ENCODE results near the gene PTX4.
"Not testable (repeated sequence)": the region's sequence is repeated elsewhere in the genome, so short reads cannot be mapped to it uniquely, and the experiment has no call there.

Gene PTX4

DNA sequence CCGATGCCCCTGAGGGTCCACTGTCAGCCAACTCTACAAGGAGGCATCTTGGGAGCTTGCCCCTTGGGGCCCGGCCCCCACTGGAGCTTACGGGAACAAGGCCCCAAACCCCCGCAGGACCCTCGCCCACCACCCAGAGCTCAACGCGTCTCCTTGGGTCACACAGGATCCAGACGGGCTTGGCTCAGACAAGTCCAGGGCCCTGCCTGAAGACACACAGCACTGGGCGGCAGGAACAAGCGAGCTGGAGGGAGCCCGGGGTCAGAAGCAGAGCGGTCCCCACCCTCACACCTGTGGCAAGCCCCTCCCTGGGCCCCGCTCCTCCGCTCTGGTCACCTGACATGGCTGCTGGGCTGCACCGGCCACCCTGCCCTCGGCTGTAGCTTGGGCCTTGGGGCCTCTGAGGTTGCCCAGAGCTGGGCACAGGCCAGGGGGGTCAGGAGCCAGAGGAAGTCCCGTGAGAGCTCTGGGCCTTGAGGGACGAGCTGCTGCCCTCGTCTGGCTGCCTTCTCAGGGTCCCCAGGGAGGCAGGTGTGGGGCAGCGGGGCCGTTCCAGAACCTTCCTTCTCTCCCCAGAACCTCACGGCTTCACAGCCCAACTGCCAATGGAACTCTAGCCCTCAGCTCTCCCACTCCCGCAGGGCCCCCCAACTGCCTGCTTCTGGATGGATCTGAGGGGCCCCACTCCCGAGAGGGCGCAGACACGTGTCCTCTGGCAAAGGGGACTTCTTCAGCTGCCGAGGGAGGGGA lies 44.6 kb downstream of the PTX4 start, which contains the start of gene CCDC154:
Gene CCDC154 (minus strand): TSS at position 577 of the 750 bp plus-strand sequence. CDS start 234 bp downstream, at position 343.
- DNase-seq (ENCODE audit: low read depth), result no peak

DNA sequence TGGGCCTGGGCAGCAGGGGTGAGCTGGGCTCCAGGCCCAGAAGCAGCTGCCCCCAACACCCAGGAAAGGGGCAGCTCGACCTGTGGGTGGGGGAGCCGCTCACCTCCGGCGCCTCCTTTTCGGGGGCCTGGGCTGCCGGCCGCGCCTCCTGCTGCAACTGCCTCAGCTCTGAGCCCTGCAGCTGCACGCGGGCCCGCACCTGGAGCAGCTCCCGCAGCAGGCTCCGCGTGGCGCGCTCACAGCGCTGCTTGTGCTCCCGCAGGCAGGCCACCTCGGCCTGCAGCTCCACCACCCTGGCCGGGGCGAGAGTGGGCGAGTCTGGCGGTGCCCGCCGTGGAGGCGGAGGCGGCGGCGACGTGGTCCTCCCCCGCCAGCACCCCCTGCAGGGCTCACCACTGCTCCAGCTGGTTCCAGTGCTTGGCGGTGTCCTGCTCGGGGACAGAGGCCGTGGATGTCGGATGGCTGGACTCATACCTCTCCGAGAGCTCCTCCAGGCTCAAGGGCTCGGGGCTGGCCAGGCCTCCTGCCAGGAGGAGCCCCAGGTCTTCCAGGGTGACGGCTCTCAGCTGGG lies 45.3 kb downstream of the PTX4 start:
- no peak for DNase-seq (ENCODE audit: low read depth)

DNA sequence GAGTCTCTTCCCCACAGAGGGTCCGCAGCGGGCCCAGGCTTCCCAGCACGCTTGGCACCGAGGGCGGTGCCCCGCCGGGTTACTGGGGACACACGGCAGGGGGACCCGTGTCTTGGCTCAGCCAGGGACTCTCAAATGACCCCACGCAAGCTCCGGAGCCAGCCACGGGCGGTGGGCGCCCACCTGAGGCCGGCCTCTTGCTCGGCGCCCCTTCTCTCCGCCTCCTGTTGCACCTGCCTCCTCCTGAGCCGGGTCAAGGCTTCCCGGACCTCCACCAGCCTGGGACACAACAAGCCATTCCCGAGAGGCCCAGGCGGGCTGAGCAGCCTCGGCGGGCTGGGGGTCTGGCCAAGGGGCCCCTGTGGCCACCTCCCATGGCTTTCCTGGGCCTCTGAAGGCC lies 46.0 kb downstream of the PTX4 start:
- no peak for DNase-seq (ENCODE audit: low read depth)

- no peak for DNase-seq (ENCODE audit: low read depth)
Measured at GRCh38 chr16:1441391-1441829, 47.3 kb downstream of the PTX4 start.

DNA sequence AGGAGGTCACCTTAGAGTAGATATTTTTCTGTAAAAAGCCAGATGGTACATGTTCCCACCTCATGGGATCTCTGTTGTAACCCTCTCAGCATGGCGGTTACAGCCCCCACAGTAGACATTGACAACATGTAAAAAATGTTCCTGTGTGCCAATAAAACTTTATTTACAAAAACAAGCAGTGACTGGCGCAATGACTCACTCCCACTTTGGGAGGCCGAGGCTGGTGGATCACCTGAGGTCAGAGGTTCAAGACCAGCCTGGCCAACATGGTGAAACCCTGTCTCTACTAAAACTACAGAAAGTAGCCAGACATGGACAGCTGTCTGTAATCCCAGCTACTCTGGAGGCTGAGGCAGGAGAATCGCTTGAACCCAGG lies 49.1 kb downstream of the PTX4 start:
- not testable (repeated sequence) for DNase-seq (ENCODE audit: low read depth)

GRCh38 chr16:1439058-1439698 lies 49.6 kb downstream of the PTX4 start:
- DNase-seq (ENCODE audit: low read depth), result no peak

- no peak for DNase-seq (ENCODE audit: low read depth)
Measured at GRCh38 chr16:1438229-1439057, 50.3 kb downstream of the PTX4 start.

DNA sequence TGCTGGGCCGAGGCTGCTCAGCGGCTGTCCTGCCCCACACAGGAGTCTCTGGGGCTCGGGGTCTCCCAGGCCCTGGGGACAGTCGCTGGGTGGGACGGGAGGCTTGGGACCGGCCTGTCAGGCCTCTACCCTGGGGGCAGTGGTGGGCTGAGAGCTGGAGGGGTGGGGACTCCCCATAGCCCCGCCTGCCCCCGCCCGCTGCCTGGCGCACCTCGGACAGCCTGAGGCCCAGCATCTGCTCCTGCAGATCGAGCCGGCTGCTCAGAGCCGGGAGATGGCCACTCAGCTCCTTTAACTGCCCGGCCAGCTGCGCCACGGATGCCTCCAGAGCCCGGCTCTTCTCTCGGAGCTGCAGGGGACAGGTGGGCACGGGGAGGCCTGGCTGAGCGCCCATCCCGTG lies 51.1 kb downstream of the PTX4 start:
- DNase-seq (ENCODE audit: low read depth), result no peak

GRCh38 chr16:1436731-1437355 lies 51.9 kb downstream of the PTX4 start:
- no peak for DNase-seq (ENCODE audit: low read depth)

DNA sequence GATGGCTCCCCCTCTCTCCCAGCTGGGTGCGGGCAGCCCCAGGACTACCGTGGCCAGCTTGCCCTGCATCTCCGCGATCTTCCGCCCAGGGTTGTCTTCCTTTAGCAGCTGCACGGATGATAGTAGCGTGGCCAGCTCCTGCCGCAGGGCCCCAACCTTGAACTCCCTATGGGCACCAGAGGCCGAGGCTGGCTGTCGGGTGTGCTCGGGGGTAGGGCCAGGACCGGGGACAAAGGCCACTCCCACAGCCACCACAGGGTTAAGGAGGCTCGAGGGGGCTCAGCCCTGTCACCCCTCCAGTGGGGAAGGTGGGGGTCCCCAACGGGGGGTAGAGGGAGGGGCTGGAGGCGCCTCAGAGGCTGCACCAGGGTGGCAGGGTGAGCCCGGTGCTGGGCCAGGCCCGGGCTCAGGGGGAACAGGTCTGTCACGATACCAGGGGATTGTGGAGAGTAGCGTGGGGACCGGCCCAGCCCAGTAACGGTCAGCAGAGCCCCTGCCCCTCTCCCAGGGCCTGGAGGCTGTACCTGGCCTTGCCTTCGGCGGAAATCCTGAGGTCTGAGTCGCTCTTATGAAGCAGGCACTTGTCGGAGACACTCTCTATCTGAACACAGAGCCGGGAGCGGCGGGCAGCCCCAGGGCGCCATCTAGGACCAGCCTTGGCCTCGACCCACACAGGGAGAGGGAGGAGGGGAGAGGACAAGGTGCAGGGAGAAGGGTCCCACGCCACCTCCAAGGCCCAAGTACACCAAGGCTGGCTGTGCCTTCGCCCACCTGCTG lies 52.6 kb downstream of the PTX4 start:
- DNase-seq (ENCODE audit: low read depth), result no peak
